IPS DF 6.9 (cell line): Measurements from ENCODE around the gene ZNF892.

ENCODE experiments used
- DNase-seq: peaks from one replicate; pipeline ENCODE4 v3.0.0-alpha.2; 2013; ENCODE audit warnings: low read depth, low spot score
- H3K27ac ChIP-seq: one replicate; pipeline ENCODE4 v1.5.1; 2013; ENCODE audit warnings: low read length, control low read depth
- H3K27me3 ChIP-seq: 2 replicates; pipeline ENCODE4 v1.6.1; 2013; ENCODE audit warnings: mild to moderate bottlenecking, low read length; ENCODE audit not compliant: control insufficient read depth, insufficient read depth
- H3K36me3 ChIP-seq: 2 replicates; pipeline ENCODE4 v1.6.1; 2013; ENCODE audit warnings: low read length; ENCODE audit not compliant: control insufficient read depth, insufficient read depth
- H3K4me1 ChIP-seq: 2 replicates; pipeline ENCODE4 v1.6.1; 2013; ENCODE audit warnings: low read length; ENCODE audit not compliant: control insufficient read depth, insufficient read depth
- H3K4me3 ChIP-seq: 2 replicates; pipeline ENCODE4 v1.5.1; 2013; ENCODE audit warnings: mild to moderate bottlenecking, low read length
- H3K9me3 ChIP-seq: 2 replicates; pipeline ENCODE4 v1.6.1; 2013; ENCODE audit warnings: low read length, inconsistent platforms; ENCODE audit not compliant: control insufficient read depth, insufficient read depth
- WGBS: extraction: QIAGEN DNeasy Blood & Tissue Kit; methylation state at CpG from one replicate; pipeline ENCODE4 v1.1.7; 2013; ENCODE audit warnings: mixed read lengths, missing lambda C conversion rate; ENCODE audit not compliant: insufficient read length, insufficient coverage; 5-methylcytosine and 5-hydroxymethylcytosine counted together

The ZNF892 gene

DNA sequence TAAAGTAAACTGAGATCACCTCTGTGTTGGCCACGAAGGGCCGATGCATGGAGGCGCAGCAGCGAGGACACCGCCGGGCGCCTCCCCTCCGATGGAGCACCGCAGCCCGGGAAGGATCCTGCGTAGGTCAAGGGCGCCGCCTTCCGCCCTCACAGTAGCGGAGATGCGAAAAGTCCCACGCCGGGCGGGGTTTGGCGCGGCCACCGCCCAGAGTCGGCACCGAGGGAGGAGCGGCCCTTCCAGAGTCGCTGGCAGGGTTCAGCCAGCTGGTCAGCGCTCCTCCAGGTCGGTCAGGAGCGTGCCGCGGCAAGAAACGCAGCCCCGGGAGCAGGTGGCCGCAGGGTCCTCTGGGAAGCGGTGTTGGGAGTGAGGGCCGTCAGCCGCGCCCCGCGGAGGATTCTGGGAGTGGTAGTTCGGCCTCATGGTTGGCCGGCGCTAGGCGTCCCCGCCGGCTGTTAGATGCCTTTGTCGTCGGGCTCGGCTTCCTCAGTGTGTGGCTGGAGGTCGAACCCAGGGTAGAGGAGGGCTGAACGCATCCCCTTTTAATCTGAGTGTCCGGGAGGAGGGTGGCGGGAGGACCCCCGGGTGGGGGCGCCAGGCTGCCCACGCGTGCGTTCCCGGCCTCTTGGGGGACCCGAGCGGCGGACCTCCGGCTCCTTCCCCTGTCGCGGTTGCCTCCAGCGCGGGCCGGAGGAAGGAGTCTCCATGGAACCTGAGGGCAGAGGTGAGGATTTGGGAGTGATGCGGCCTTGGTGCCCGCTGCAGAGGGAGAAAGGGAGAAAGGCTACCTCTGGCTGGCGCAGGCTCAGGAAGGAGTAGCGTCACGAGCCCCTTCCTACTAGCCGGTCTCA is at the start of gene ZNF892:
Gene ZNF892, plus strand, starts transcription at position 411 of the 851 bp plus-strand sequence. Its CDS starts 295 bp downstream, at position 706.
- H3K9me3 ChIP-seq: no peaks in the 10 kb centered on the region
- peaks cover 3% of the 10 kb centered on the region; the same call in 1 of the 2 replicates for H3K27me3 ChIP-seq
- H3K4me1 ChIP-seq: no peaks in the 10 kb centered on the region
- no peak within 1 kb of the TSS for H3K27ac ChIP-seq
- peaks cover 4% of the 10 kb centered on the region; the same call in 1 of the 2 replicates for H3K36me3 ChIP-seq
- DNase-seq: peak; percentile 73
- H3K4me3 ChIP-seq: peak within 1 kb of the TSS; percentile 55
- WGBS: no CpG with 5 or more reads among the region's 74 CpGs

GRCh38 chr2:95158441-95158840 is 48.9 kb upstream of the ZNF892 start:
- Histone ChIP-seq H3K4me3 (no peak overlapping the region; the same call in 1 of the 2 replicates), H3K27me3 (no peaks in the 10 kb centered on the region; the same call in none of the 2 replicates), H3K4me1 (no peaks in the 10 kb centered on the region; the same call in 1 of the 2 replicates), H3K27ac (no peak overlapping the region), H3K9me3 (peaks cover 1% of the 10 kb centered on the region; the same call in 1 of the 2 replicates), H3K36me3 (no peaks in the 10 kb centered on the region)
- no peak for DNase-seq
- WGBS: no CpG with 5 or more reads among the region's 10 CpGs

GRCh38 chr2:95158891-95159619 is 48.3 kb upstream of the ZNF892 start:
- H3K4me3 ChIP-seq: peak overlapping the region; percentile 61; the same call in 1 of the 2 replicates
- H3K9me3 ChIP-seq: peaks cover under 1% of the 10 kb centered on the region; the same call in 1 of the 2 replicates
- DNase-seq: no peak
- no peak overlapping the region for H3K27ac ChIP-seq
- H3K4me1 ChIP-seq: no peaks in the 10 kb centered on the region; the same call in 1 of the 2 replicates
- no peaks in the 10 kb centered on the region; the same call in none of the 2 replicates for H3K27me3 ChIP-seq
- no peaks in the 10 kb centered on the region for H3K36me3 ChIP-seq
- no CpG with 5 or more reads among the region's 58 CpGs for WGBS

- no peak for DNase-seq
- H3K27me3 ChIP-seq: no peaks in the 10 kb centered on the region; the same call in none of the 2 replicates
- no peaks in the 10 kb centered on the region; the same call in 1 of the 2 replicates for H3K4me1 ChIP-seq
- WGBS: no CpG with 5 or more reads among the region's 64 CpGs
- H3K9me3 ChIP-seq: no peaks in the 10 kb centered on the region
- H3K4me3 ChIP-seq: peak within 1 kb of the TSS; percentile 61; the same call in 1 of the 2 replicates
- no peak within 1 kb of the TSS for H3K27ac ChIP-seq
- no peaks in the 10 kb centered on the region for H3K36me3 ChIP-seq
Observed at GRCh38 chr2:95159690-95160449, 47.5 kb upstream of the ZNF892 start, which contains the start of gene ZNF514. Gene ZNF514 (minus strand): TSS chr2:95159848. CDS start chr2:95153253, 6,595 bp downstream.

GRCh38 chr2:95165030-95165370 is 42.3 kb upstream of the ZNF892 start:
- DNase-seq: no peak
- H3K27me3 ChIP-seq: no peaks in the 10 kb centered on the region
- WGBS: no CpG with 5 or more reads among the region's 9 CpGs
- H3K36me3 ChIP-seq: no peaks in the 10 kb centered on the region
- no peaks in the 10 kb centered on the region for H3K9me3 ChIP-seq
- peak overlapping the region; percentile 82 for H3K4me3 ChIP-seq
- H3K4me1 ChIP-seq: no peaks in the 10 kb centered on the region; the same call in 1 of the 2 replicates
- no peak overlapping the region for H3K27ac ChIP-seq

GRCh38 chr2:95165371-95166064 is 41.8 kb upstream of the ZNF892 start, which contains the start of gene ZNF2:
Gene ZNF2 (plus strand): TSS chr2:95165809. CDS start chr2:95176227, 10,418 bp downstream.
- peak; percentile 92 for DNase-seq
- Histone ChIP-seq H3K36me3 (no peaks in the 10 kb centered on the region), H3K4me3 (peak within 1 kb of the TSS; percentile 82), H3K27ac (no peak within 1 kb of the TSS), H3K4me1 (no peaks in the 10 kb centered on the region), H3K9me3 (no peaks in the 10 kb centered on the region), H3K27me3 (no peaks in the 10 kb centered on the region)
- no CpG with 5 or more reads among the region's 56 CpGs for WGBS

DNA sequence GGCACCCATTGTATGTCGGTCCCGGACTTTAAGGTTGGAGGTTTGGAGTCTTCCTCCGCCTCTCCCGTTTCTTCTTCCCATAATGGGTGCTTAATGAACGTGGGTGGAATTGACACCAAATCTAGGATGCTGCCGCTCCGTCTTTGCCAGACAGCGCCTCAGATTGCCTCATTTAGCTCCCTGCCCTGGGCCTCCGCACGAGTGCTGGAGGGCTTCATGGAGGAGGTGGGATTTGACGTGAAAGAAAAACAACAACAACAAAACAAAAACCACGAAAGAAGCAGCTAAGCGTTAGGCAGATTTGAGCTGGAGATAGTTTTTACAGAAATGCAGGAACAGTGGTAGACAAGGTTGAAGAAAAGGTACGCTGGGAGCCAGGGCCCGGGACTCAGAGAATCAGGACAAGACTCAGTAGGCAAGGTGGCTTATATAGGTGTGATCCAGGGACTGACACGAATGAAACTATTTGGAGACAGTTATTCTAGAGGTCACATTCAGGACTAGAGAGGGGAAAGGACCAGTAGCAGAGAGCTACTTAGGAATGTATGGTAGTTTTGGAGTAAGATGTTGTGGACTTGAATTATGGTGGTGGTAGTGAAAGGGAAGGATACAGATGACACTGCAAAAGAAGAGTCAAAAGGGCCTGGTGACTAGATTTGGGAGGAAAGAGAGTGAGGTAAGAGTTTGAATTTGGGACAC is 41.1 kb upstream of the ZNF892 start:
- Histone ChIP-seq H3K27ac (no peak overlapping the region), H3K4me1 (no peaks in the 10 kb centered on the region), H3K27me3 (no peaks in the 10 kb centered on the region), H3K4me3 (peak overlapping the region; percentile 82; the same call in 1 of the 2 replicates), H3K9me3 (no peaks in the 10 kb centered on the region), H3K36me3 (no peaks in the 10 kb centered on the region)
- no peak for DNase-seq
- no CpG with 5 or more reads among the region's 16 CpGs for WGBS

DNA sequence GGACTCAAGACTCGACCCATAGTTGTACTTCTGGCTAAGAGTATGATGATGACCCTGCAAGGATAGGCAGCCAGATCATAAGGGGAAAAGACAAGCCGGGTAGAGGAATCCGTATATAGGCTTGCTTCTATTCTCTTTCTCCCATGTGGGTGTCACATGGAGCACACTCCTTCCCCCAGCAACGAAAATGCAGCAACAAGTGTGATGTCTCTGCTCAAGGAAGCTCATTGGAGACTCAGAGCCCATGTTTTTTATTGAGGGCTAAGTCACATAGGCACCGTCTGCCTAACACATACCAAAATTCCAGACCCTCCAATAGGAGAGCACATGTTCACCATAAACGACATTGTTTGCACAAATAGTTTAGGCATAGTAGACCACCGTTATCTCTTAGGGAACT is 35.4 kb upstream of the ZNF892 start:
- Histone ChIP-seq H3K27ac (no peak overlapping the region), H3K9me3 (no peaks in the 10 kb centered on the region), H3K4me1 (no peaks in the 10 kb centered on the region), H3K4me3 (no peak overlapping the region), H3K27me3 (no peaks in the 10 kb centered on the region), H3K36me3 (no peaks in the 10 kb centered on the region)
- DNase-seq: no peak
- no CpG with 5 or more reads among the region's 7 CpGs for WGBS

DNA sequence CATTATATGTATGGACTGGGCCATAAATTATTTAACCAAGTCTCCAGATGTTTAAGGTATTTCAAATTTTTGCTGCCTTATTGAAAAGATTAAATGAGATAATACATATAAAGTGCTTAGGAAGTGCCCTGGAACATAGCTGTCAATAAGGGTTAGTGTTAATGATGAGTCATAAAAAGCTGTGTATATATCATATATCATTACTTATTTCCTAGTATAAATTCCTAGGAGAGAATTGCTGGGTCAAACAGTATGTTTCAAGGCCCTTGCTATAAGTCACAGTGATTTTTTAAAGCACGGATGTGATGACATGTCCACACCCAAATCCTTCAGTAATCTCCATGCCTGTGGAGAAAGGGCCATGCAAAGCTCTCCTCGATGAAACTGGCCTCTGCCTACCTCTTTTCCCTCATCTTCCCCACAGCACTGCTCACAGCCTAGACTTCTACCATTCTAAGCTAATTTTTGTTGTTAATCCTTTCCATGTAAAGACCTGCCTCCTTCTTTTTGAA is 33.2 kb upstream of the ZNF892 start:
- Histone ChIP-seq H3K27ac (no peak overlapping the region), H3K9me3 (no peaks in the 10 kb centered on the region), H3K4me3 (no peak overlapping the region), H3K36me3 (no peaks in the 10 kb centered on the region; the same call in 1 of the 2 replicates), H3K27me3 (no peaks in the 10 kb centered on the region), H3K4me1 (no peaks in the 10 kb centered on the region)
- DNase-seq: no peak
- WGBS: no CpG with 5 or more reads among the region's 2 CpGs
